Endothelial cell of umbilical vein (primary cell): ENCODE measurements around the gene PLD4. TPM values are rescaled to one million over a fixed set of nuclear protein-coding genes. Genes with fewer than 3 reads are reported as not detected.

ENCODE experiments used
- BruUV-seq: library from RNA; stranded (reverse); fragments of 400-500 nt; replicated peaks from 2 replicates; lab custom pipeline; 2021; lab: Mats Ljungman, UMichigan
- CTCF ChIA-PET: fragments of 300-600, 350-600 bp; sonication (Branson Sonifier 250); formaldehyde crosslinking; loops from one replicate; lab custom pipeline; 2021; ENCODE audit warnings: antibody characterized with exemption, inconsistent platforms; lab: Charles Lee
- POLR2A ChIA-PET: fragments of 300-600, 350-600 bp; sonication (Branson Sonifier 250); formaldehyde crosslinking; loops from one replicate; lab custom pipeline; 2021; ENCODE audit warnings: antibody characterized with exemption, inconsistent platforms; lab: Charles Lee
- DNase-seq: peaks from one replicate; pipeline ENCODE4 v3.0.0-alpha.2; 2011; ENCODE audit warnings: low read depth, low spot score
- FAIRE-seq: peaks from 2 replicates; lab custom pipeline; 2011; peaks lifted over from hg19 to GRCh38; lab: Jason Lieb, UNC
- H2AFZ ChIP-seq: 2 replicates; pipeline ENCODE4 v1.6.0; 2012; ENCODE audit warnings: low read depth, low read length, control low read depth, inconsistent platforms
- H3K27ac ChIP-seq: 2 replicates; pipeline ENCODE4 v1.5.1; 2011; ENCODE audit warnings: low read depth, mild to moderate bottlenecking, control low read depth, low read length, moderate library complexity; ENCODE audit not compliant: insufficient read depth
- H3K27me3 ChIP-seq, 2 experiments: 2 replicates each; pipeline versions ENCODE4 v1.6.0 to v1.6.1; 2011; ENCODE audit warnings: low read length in 2 of 2, mixed read lengths in 1 of 2; ENCODE audit not compliant: control insufficient read depth in 2 of 2, insufficient read depth in 2 of 2
- H3K36me3 ChIP-seq, 2 experiments: 2 replicates in 1 of 2; 3 replicates in 1 of 2; pipeline ENCODE4 v1.5.1; 2011; ENCODE audit warnings: low read length in 2 of 2, mild to moderate bottlenecking in 1 of 2, moderate library complexity in 1 of 2; ENCODE audit not compliant: control insufficient read depth in 2 of 2, insufficient read depth in 2 of 2; ENCODE audit errors: extremely low read depth in 1 of 2
- H3K4me1 ChIP-seq: 3 replicates; pipeline ENCODE4 v1.5.1; 2011; ENCODE audit warnings: mild to moderate bottlenecking, low read length; ENCODE audit not compliant: control insufficient read depth, insufficient read depth; ENCODE audit errors: extremely low read depth
- H3K4me2 ChIP-seq: 2 replicates; pipeline ENCODE4 v1.6.1; 2011; ENCODE audit warnings: low read length, control low read depth, mixed read lengths; ENCODE audit not compliant: insufficient read depth
- H3K4me3 ChIP-seq, 3 experiments: fragments of 200-600 bp in 1 of 3; sonication (generic), shearing (Covaris generic) in 1 of 3; replicated peaks in 1 of 3; 2 replicates each; pipeline ENCODE4 v1.5.1; 2011 to 2016; ENCODE audit warnings: control low read depth in 3 of 3, low read length in 3 of 3, mild to moderate bottlenecking in 2 of 3, inconsistent platforms in 1 of 3, low read depth in 1 of 3, moderate library complexity in 1 of 3; ENCODE audit not compliant: insufficient read depth in 1 of 3
- H3K79me2 ChIP-seq: 2 replicates; pipeline ENCODE4 v1.6.0; 2012; ENCODE audit warnings: low read length, inconsistent platforms; ENCODE audit not compliant: control insufficient read depth, insufficient read depth
- H3K9ac ChIP-seq: replicated peaks from 2 replicates; pipeline ENCODE3; 2011; ENCODE audit warnings: low read length, control low read depth; ENCODE audit not compliant: insufficient read depth; ENCODE audit errors: extremely low read depth
- H3K9me1 ChIP-seq: replicated peaks from 3 replicates; pipeline ENCODE4 v1.6.0; 2011; ENCODE audit warnings: mild to moderate bottlenecking, low read length; ENCODE audit not compliant: control insufficient read depth, insufficient read depth; ENCODE audit errors: extremely low read depth
- H3K9me3 ChIP-seq: replicated peaks from 2 replicates; pipeline ENCODE4 v1.5.1; 2012; ENCODE audit warnings: low read length, inconsistent platforms; ENCODE audit not compliant: control insufficient read depth, insufficient read depth
- H4K20me1 ChIP-seq: replicated peaks from 2 replicates; pipeline ENCODE3; 2011; ENCODE audit warnings: mild to moderate bottlenecking, low read length; ENCODE audit not compliant: control insufficient read depth, insufficient read depth; ENCODE audit errors: extremely low read depth
- CTCF ChIP-seq, 2 donors: IDR thresholded peaks; 1 replicate in 1 of 2; 2 replicates in 1 of 2; pipeline ENCODE4 v1.5.1; 2011; ENCODE audit warnings: low read length in 2 of 2, mild to moderate bottlenecking in 2 of 2, moderate library complexity in 2 of 2, control low read depth in 1 of 2, inconsistent platforms in 1 of 2, low read depth in 1 of 2; ENCODE audit not compliant: insufficient read depth in 1 of 2; ENCODE audit errors: extremely low read depth in 1 of 2
- EZH2 ChIP-seq: IDR thresholded peaks from 2 replicates; pipeline ENCODE4 v1.6.1; 2012; ENCODE audit warnings: borderline replicate concordance, low read depth, mild to moderate bottlenecking, moderate library complexity, low read length, inconsistent platforms; ENCODE audit not compliant: severe bottlenecking
- FOS ChIP-seq: IDR thresholded peaks from 2 replicates; pipeline ENCODE4 v1.6.1; 2011; ENCODE audit warnings: mild to moderate bottlenecking, low read length, moderate library complexity, borderline replicate concordance; ENCODE audit not compliant: insufficient read depth
- GATA2 ChIP-seq: IDR thresholded peaks from 2 replicates; pipeline ENCODE4 v1.7.0; 2011; ENCODE audit warnings: low read depth, mild to moderate bottlenecking, moderate library complexity, mixed read lengths, low read length; ENCODE audit not compliant: insufficient read length, insufficient read depth
- JUN ChIP-seq: IDR thresholded peaks from 2 replicates; pipeline ENCODE4 v1.6.1; 2011; ENCODE audit warnings: borderline replicate concordance, low read depth; ENCODE audit not compliant: insufficient read length, insufficient read depth
- MAX ChIP-seq: IDR thresholded peaks from 2 replicates; pipeline ENCODE4 v1.6.1; 2011; ENCODE audit not compliant: insufficient read depth, insufficient read length
- MYC ChIP-seq: IDR thresholded peaks from one replicate; pipeline ENCODE4 v1.6.1; 2011; ENCODE audit warnings: mild to moderate bottlenecking, low read depth, low read length
- POLR2A ChIP-seq: IDR thresholded peaks from 2 replicates; pipeline ENCODE4 v1.6.1; 2012; ENCODE audit warnings: low read depth, mild to moderate bottlenecking, control low read depth, low read length
- POLR2AphosphoS5 ChIP-seq: IDR thresholded peaks from 2 replicates; pipeline ENCODE4 v1.6.1; 2012; ENCODE audit warnings: low read depth, mild to moderate bottlenecking, control low read depth, low read length, moderate library complexity; ENCODE audit not compliant: insufficient read depth
- dilution Hi-C: fragments of 300-500 bp; cut with MboI; formaldehyde crosslinking; loops from one replicate; pipeline ENCODE4 v1.15.0; 2019; ENCODE audit warnings: low sequenced_read_pairs; ENCODE audit not compliant: extremely low pct_ligation_motif_present
- intact Hi-C: fragments of 100-400 bp; cut with micrococcal nuclease; formaldehyde crosslinking; loops from one replicate; pipeline ENCODE4 v1.10.0; 2022
- polyA plus RNA-seq, 4 experiments: library from polyadenylated mRNA; depleted of rRNA in 3 of 4; stranded (reverse) in 3 of 4; unstranded in 1 of 4; fragments of >200 nt; gene quantifications; 2 replicates each; pipeline versions ENCODE4 v1.2.1 to v1.2.3, GENCODE V29; 2011 to 2012; ENCODE audit warnings: missing spikeins in 1 of 4
- total RNA-seq: library from RNA; stranded (reverse); gene quantifications from 2 replicates; pipeline ENCODE4 v1.2.3, GENCODE V29; 2021

PLD4 gene
- total and polyA plus RNA-seq, 2 donors (not counting 3 experiments of a cell fraction or from before 2014, with no cell fraction given), result 0.01 to 0.11 TPM

- dilution Hi-C loops (no loop called here), intact Hi-C loops (no loop called here)
- Histone ChIP-seq H3K36me3 (peaks cover 0 to 4% of the 10 kb centered on the region in 2 experiments), H3K9me3 (no peaks in the 10 kb centered on the region), H3K4me1 (peaks cover 16% of the 10 kb centered on the region), H3K4me3 (no peak overlapping the region), H3K9ac (no peak overlapping the region), H3K27ac (no peak overlapping the region), H3K79me2 (no peaks in the 10 kb centered on the region), H3K9me1 (no peaks in the 10 kb centered on the region), H4K20me1 (no peaks in the 10 kb centered on the region), H3K27me3 (no peaks in the 10 kb centered on the region), H3K4me2 (no peak overlapping the region), H2AFZ (no peak overlapping the region)
- CTCF ChIA-PET, result interaction anchor here (1.8 kb wide), 1 partner anchor 124 kb away, joined by 7 read pairs; no protein-coding TSS in a partner anchor
- no peak for FAIRE-seq
- TF ChIP-seq POLR2A, result no peak
- no peak for TF ChIP-seq CTCF (IDR thresholded peaks at IDR 0.05; ENCODE audit: extremely low read depth in 1 of 2, insufficient read depth in 1 of 2, low read depth in 1 of 2, low read length in 2 of 2)
- no peak for TF ChIP-seq GATA2
- no peak for TF ChIP-seq MAX
- TF ChIP-seq POLR2AphosphoS5, result no peak
- no peak for TF ChIP-seq MYC
- TF ChIP-seq FOS, result no peak
- TF ChIP-seq JUN, result no peak
- no peak for TF ChIP-seq EZH2
- POLR2A ChIA-PET, result no interaction called here
- no peak for DNase-seq
- no TSS peak for BruUV-seq
Measured at GRCh38 chr14:104892531-104893434, 31.9 kb upstream of the PLD4 start.
